ENCODE results near the gene MRFAP1L1. TPM values are rescaled to one million over a fixed set of nuclear protein-coding genes. Genes with fewer than 3 reads are reported as not detected.

Gene MRFAP1L1
- total and polyA plus RNA-seq, 4 donors: 29.8 to 41.8 (median 30.7) TPM

DNA sequence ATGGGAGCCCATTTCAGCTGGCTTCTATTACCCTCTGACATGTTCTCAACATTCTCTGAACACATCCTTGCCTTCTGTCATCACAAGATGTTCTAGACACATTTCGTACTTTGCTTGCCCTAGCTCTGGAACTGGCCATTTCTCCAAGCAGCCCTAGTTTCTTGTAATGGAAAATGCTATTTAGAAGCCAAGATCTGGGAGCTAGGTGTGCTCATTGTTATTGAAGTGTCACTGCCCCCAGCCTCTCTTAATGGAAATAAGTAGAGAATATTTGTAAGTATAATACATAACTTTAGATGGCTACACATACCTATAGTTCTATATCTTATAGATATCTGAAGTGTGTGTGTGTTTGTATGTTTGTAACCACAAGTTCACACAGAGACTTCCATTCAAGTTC lies 6.9 kb downstream of the MRFAP1L1 start:
- DNase-seq (ENCODE audit: low spot score): no peak
- WGBS: 0% methylated on average over 1 of the region's 1 CpG
- no peak for TF ChIP-seq FOXA2 (IDR thresholded peaks at IDR 0.05)
- no peak for TF ChIP-seq FOXA1 (IDR thresholded peaks at IDR 0.05)
- Histone ChIP-seq H3K9me3 (ENCODE audit: control insufficient read depth in 4 of 4, low read length in 3 of 4) (no peaks in the 10 kb centered on the region), H3K4me1 (ENCODE audit: control insufficient read depth in 4 of 4, insufficient read depth in 4 of 4, low read length in 3 of 4) (peaks cover 10 to 23% (median 17%) of the 10 kb centered on the region in 4 donors), H3K27ac (ENCODE audit: low read depth in 1 of 2, low read length in 2 of 2) (no peak overlapping the region), H3K36me3 (ENCODE audit: control insufficient read depth in 4 of 4, insufficient read depth in 3 of 4, low read depth in 1 of 4, low read length in 3 of 4) (peaks cover 0 to 6% (median 2%) of the 10 kb centered on the region in 4 donors), H3K9ac (ENCODE audit: low read depth in 1 of 2, low read length in 2 of 2) (no peak overlapping the region), H3K27me3 (ENCODE audit: control insufficient read depth in 4 of 4, insufficient read depth in 4 of 4, low read length in 3 of 4) (no peaks in the 10 kb centered on the region), H3K4me3 (ENCODE audit: low read depth in 1 of 3, low read length in 3 of 3) (no peak overlapping the region)

DNA sequence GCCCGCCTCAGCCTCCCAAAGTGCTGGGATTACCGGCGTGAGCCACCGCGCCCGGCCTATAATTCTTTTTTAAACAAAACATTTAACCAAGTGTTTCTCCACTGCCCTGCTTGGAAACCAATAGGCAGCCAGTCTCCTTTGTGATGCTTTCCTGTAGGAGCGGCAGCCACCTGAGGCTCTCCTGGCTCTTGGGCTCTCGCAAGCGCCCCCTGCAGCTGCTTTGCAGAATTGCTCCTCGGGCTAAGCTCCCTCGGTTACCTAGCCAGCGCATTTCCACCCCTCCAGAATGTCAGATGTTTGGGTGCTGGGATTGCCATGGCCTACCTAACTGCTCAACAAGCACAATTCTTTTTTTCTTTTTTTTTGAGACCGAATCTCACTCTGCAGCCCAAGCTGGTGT lies 8.3 kb downstream of the MRFAP1L1 start:
- H3K4me1 ChIP-seq (ENCODE audit: control insufficient read depth in 4 of 4, insufficient read depth in 4 of 4, low read length in 3 of 4): peaks cover 5 to 14% (median 8%) of the 10 kb centered on the region in 4 donors
- no peaks in the 10 kb centered on the region for H3K9me3 ChIP-seq (ENCODE audit: control insufficient read depth in 4 of 4, low read length in 3 of 4)
- H3K36me3 ChIP-seq (ENCODE audit: control insufficient read depth in 4 of 4, insufficient read depth in 3 of 4, low read depth in 1 of 4, low read length in 3 of 4): peaks cover 0 to 6% (median 2%) of the 10 kb centered on the region in 4 donors
- no peaks in the 10 kb centered on the region for H3K27me3 ChIP-seq (ENCODE audit: control insufficient read depth in 4 of 4, insufficient read depth in 4 of 4, low read length in 3 of 4)
- no peak overlapping the region for H3K4me3 ChIP-seq (ENCODE audit: low read depth in 1 of 3, low read length in 3 of 3)
- no peak overlapping the region for H3K9ac ChIP-seq (ENCODE audit: low read depth in 1 of 2, low read length in 2 of 2)
- TF ChIP-seq HNF4A (conservative IDR thresholded peaks at IDR 0.05): no peak
- TF ChIP-seq, protein P1, sequence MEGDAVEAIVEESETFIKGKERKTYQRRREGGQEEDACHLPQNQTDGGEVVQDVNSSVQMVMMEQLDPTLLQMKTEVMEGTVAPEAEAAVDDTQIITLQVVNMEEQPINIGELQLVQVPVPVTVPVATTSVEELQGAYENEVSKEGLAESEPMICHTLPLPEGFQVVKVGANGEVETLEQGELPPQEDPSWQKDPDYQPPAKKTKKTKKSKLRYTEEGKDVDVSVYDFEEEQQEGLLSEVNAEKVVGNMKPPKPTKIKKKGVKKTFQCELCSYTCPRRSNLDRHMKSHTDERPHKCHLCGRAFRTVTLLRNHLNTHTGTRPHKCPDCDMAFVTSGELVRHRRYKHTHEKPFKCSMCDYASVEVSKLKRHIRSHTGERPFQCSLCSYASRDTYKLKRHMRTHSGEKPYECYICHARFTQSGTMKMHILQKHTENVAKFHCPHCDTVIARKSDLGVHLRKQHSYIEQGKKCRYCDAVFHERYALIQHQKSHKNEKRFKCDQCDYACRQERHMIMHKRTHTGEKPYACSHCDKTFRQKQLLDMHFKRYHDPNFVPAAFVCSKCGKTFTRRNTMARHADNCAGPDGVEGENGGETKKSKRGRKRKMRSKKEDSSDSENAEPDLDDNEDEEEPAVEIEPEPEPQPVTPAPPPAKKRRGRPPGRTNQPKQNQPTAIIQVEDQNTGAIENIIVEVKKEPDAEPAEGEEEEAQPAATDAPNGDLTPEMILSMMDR (IDR thresholded peaks at IDR 0.05; ENCODE audit: low read depth, low read length, missing input control): peak; percentile 20
- TF ChIP-seq, protein P2, sequence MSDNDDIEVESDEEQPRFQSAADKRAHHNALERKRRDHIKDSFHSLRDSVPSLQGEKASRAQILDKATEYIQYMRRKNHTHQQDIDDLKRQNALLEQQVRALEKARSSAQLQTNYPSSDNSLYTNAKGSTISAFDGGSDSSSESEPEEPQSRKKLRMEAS (IDR thresholded peaks at IDR 0.05): no peak
- no peak for TF ChIP-seq TAF1 (conservative IDR thresholded peaks at IDR 0.05)
- no peak for TF ChIP-seq HNF4G (IDR thresholded peaks at IDR 0.05)
- peak in 1 of 2 donors; percentile 34 for TF ChIP-seq RAD21 (IDR thresholded peaks at IDR 0.05)
- no peak for TF ChIP-seq NR2F2 (IDR thresholded peaks at IDR 0.05)
- TF ChIP-seq YY1 (IDR thresholded peaks at IDR 0.05): no peak
- TF ChIP-seq, protein P3, sequence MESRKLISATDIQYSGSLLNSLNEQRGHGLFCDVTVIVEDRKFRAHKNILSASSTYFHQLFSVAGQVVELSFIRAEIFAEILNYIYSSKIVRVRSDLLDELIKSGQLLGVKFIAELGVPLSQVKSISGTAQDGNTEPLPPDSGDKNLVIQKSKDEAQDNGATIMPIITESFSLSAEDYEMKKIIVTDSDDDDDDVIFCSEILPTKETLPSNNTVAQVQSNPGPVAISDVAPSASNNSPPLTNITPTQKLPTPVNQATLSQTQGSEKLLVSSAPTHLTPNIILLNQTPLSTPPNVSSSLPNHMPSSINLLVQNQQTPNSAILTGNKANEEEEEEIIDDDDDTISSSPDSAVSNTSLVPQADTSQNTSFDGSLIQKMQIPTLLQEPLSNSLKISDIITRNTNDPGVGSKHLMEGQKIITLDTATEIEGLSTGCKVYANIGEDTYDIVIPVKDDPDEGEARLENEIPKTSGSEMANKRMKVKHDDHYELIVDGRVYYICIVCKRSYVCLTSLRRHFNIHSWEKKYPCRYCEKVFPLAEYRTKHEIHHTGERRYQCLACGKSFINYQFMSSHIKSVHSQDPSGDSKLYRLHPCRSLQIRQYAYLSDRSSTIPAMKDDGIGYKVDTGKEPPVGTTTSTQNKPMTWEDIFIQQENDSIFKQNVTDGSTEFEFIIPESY (IDR thresholded peaks at IDR 0.05): no peak
- TF ChIP-seq FOXA2 (IDR thresholded peaks at IDR 0.05): no peak
- TF ChIP-seq GABPA (IDR thresholded peaks at IDR 0.05 in 1 of 2, conservative IDR thresholded peaks at IDR 0.05 in 1 of 2): no peak
- no peak for TF ChIP-seq EGR1 (IDR thresholded peaks at IDR 0.05; ENCODE audit: low read depth in 2 of 2)
- no peak for TF ChIP-seq FOXA1 (IDR thresholded peaks at IDR 0.05)
- no peak for TF ChIP-seq SP1 (IDR thresholded peaks at IDR 0.05)
- WGBS: 91% methylated on average over 13 of the region's 13 CpGs
- no peak for DNase-seq (ENCODE audit: low spot score)
- no peak overlapping the region for H3K27ac ChIP-seq (ENCODE audit: low read depth in 1 of 2, low read length in 2 of 2)

DNA sequence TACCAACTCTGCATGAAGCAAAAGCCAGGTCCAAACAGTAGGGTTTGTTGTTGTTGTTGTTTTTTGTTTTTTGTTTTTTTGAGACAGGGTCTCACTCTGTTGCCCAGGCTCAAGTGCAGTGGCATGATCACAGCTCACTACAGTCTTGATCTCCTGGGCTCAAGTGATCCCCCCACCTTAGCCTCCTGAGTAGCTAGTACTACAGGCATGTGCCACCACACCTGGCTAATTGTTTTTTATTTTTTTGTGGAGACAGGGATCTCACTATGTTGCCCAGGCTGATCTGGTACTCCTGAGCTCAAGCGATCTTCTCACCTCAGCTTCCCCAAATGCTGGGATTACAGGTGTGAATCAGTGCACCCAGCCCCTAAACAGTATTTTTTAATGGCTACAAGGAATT lies 9.8 kb downstream of the MRFAP1L1 start:
- H3K9me3 ChIP-seq (ENCODE audit: control insufficient read depth in 4 of 4, low read length in 3 of 4): no peaks in the 10 kb centered on the region
- H3K36me3 ChIP-seq (ENCODE audit: control insufficient read depth in 4 of 4, insufficient read depth in 3 of 4, low read depth in 1 of 4, low read length in 3 of 4): peaks cover 0 to 6% (median 2%) of the 10 kb centered on the region in 4 donors
- TF ChIP-seq SP1 (IDR thresholded peaks at IDR 0.05) (no peak), FOXA2 (IDR thresholded peaks at IDR 0.05) (no peak), GABPA (IDR thresholded peaks at IDR 0.05 in 1 of 2, conservative IDR thresholded peaks at IDR 0.05 in 1 of 2) (no peak)
- no peak overlapping the region for H3K27ac ChIP-seq (ENCODE audit: low read depth in 1 of 2, low read length in 2 of 2)
- peaks cover 6 to 20% (median 11%) of the 10 kb centered on the region in 4 donors for H3K4me1 ChIP-seq (ENCODE audit: control insufficient read depth in 4 of 4, insufficient read depth in 4 of 4, low read length in 3 of 4)
- no peaks in the 10 kb centered on the region for H3K27me3 ChIP-seq (ENCODE audit: control insufficient read depth in 4 of 4, insufficient read depth in 4 of 4, low read length in 3 of 4)
- 98% methylated on average over 1 of the region's 1 CpG for WGBS
- DNase-seq (ENCODE audit: low spot score): no peak
- H3K4me3 ChIP-seq (ENCODE audit: low read depth in 1 of 3, low read length in 3 of 3): no peak overlapping the region
- H3K9ac ChIP-seq (ENCODE audit: low read depth in 1 of 2, low read length in 2 of 2): no peak overlapping the region
